Testis (tissue), 3 donors: Measurements from ENCODE around the gene ZNF827. TPM values are rescaled to one million over a fixed set of nuclear protein-coding genes. Genes with fewer than 3 reads are reported as not detected.

Experiments used
- DNase-seq: peaks from one replicate; pipeline ENCODE4 v3.0.0-alpha.2; 2019
- H3K27ac ChIP-seq, 2 donors: fragments of 200-600 bp; sonication (generic); one replicate each; pipeline ENCODE4 v1.5.1; 2019
- H3K27me3 ChIP-seq: fragments of 200-600 bp; sonication (generic); one replicate; pipeline ENCODE4 v1.5.1; 2019
- H3K36me3 ChIP-seq: fragments of 200-600 bp; sonication (generic); one replicate; pipeline ENCODE4 v1.5.1; 2017; ENCODE audit warnings: low read depth; ENCODE audit errors: missing control alignments
- H3K4me1 ChIP-seq: fragments of 200-600 bp; sonication (generic); one replicate; pipeline ENCODE4 v1.5.1; 2019
- H3K4me3 ChIP-seq, 2 donors: fragments of 200-600 bp; sonication (generic); one replicate each; pipeline ENCODE4 v1.5.1; 2017 to 2019
- H3K9me3 ChIP-seq: fragments of 200-600 bp; sonication (generic); one replicate; pipeline ENCODE4 v1.5.1; 2017
- CTCF ChIP-seq, 3 experiments: fragments of 450-650 bp in 2 of 3; fragments of 200-600 bp in 1 of 3; sonication (generic) in 1 of 3; IDR thresholded peaks; one replicate each; pipeline ENCODE4 v1.5.1; 2016 to 2019; ENCODE audit warnings: antibody characterized with exemption in 3 of 3, mild to moderate bottlenecking in 2 of 3, moderate library complexity in 1 of 3
- POLR2A ChIP-seq: fragments of 450-650 bp; IDR thresholded peaks from one replicate; pipeline ENCODE4 v1.6.1; 2017; ENCODE audit warnings: antibody characterized with exemption, mild to moderate bottlenecking, moderate library complexity
- WGBS, 2 donors: methylation state at CpG; one replicate each; pipeline ENCODE4 v1.1.5; 2018; 5-methylcytosine and 5-hydroxymethylcytosine counted together
- intact Hi-C: fragments of 100-400 bp; cut with DNase I; formaldehyde crosslinking; loops from one replicate; pipeline ENCODE4 v1.15.1; 2023; ENCODE audit warnings: low total_unique reads
- polyA plus RNA-seq: library from polyadenylated mRNA; stranded (reverse); fragments of 350-450 nt; fragmentation: Illumina TruSeq; extraction: RNeasy Lipid Tissue Mini Kit (QIAGEN cat#74804); gene quantifications from one replicate; pipeline ENCODE4 v1.2.3, GENCODE V29; 2014; ENCODE audit warnings: low read depth, low replicate concordance; ENCODE audit not compliant: insufficient read depth
- total RNA-seq, 2 donors: library from RNA; depleted of rRNA; stranded (reverse); fragments of >200 nt; gene quantifications; one replicate each; pipeline ENCODE4 v1.2.3, GENCODE V29; 2016

Gene ZNF827
- total and polyA plus RNA-seq, 3 donors from 2014 or later, result 13.9 to 46.8 (median 37.5) TPM

GRCh38 chr4:145934434-145935047 lies 4.1 kb downstream of the ZNF827 start:
- DNase-seq, result no peak
- no peaks in the 10 kb centered on the region for H3K27me3 ChIP-seq
- intact Hi-C loops, result no loop called here
- H3K36me3 ChIP-seq, result no peaks in the 10 kb centered on the region
- H3K9me3 ChIP-seq, result no peaks in the 10 kb centered on the region
- 42 to 48% methylated on average over 3 of the region's 3 CpGs for WGBS, 2 donors
- peak overlapping the region in 1 of 2 donors; percentile 6 for H3K27ac ChIP-seq
- H3K4me1 ChIP-seq, result peaks cover 20% of the 10 kb centered on the region
- TF ChIP-seq POLR2A (no peak), CTCF (IDR thresholded peaks at IDR 0.05) (no peak)
- H3K4me3 ChIP-seq, result no peak overlapping the region

GRCh38 chr4:145933134-145933533 lies 5.5 kb downstream of the ZNF827 start:
- no peaks in the 10 kb centered on the region for H3K27me3 ChIP-seq
- H3K4me1 ChIP-seq, result peaks cover 20% of the 10 kb centered on the region
- intact Hi-C loops, result no loop called here
- no peak for DNase-seq
- no peaks in the 10 kb centered on the region for H3K9me3 ChIP-seq
- no peak overlapping the region for H3K4me3 ChIP-seq
- no peaks in the 10 kb centered on the region for H3K36me3 ChIP-seq
- 54 to 60% methylated on average over 2 of the region's 2 CpGs for WGBS, 2 donors
- TF ChIP-seq POLR2A (no peak), CTCF (IDR thresholded peaks at IDR 0.05) (no peak)
- no peak overlapping the region for H3K27ac ChIP-seq

GRCh38 chr4:145931403-145931802 lies 7.2 kb downstream of the ZNF827 start:
- no peak for DNase-seq
- Histone ChIP-seq H3K36me3 (no peaks in the 10 kb centered on the region), H3K4me1 (peaks cover 20% of the 10 kb centered on the region), H3K27ac (peak overlapping the region in 1 of 2 donors; percentile 38), H3K9me3 (no peaks in the 10 kb centered on the region), H3K27me3 (no peaks in the 10 kb centered on the region), H3K4me3 (no peak overlapping the region)
- TF ChIP-seq POLR2A (no peak), CTCF (IDR thresholded peaks at IDR 0.05) (no peak)
- 83 to 84% methylated on average over 2 of the region's 2 CpGs for WGBS, 2 donors
- intact Hi-C loops, result no loop called here

GRCh38 chr4:145930592-145930991 lies 8.0 kb downstream of the ZNF827 start:
- peak; percentile 32 for DNase-seq
- TF ChIP-seq POLR2A (no peak), CTCF (IDR thresholded peaks at IDR 0.05) (no peak)
- WGBS, 2 donors, result 65 to 69% methylated on average over 8 of the region's 8 CpGs
- H3K4me3 ChIP-seq, result no peak overlapping the region
- peak overlapping the region in 1 of 2 donors; percentile 38 for H3K27ac ChIP-seq
- H3K27me3 ChIP-seq, result no peaks in the 10 kb centered on the region
- H3K4me1 ChIP-seq, result peaks cover 16% of the 10 kb centered on the region
- no peaks in the 10 kb centered on the region for H3K36me3 ChIP-seq
- intact Hi-C loops, result no loop called here
- no peaks in the 10 kb centered on the region for H3K9me3 ChIP-seq
